Erythroblast (primary cell): ENCODE measurements around the gene HAUS3.

Experiments used
- DNase-seq, 2 experiments: peaks; one replicate each; lab custom pipeline; 2025; lab: John Stamatoyannopoulos, UW
- GATA1 ChIP-seq: IDR thresholded peaks from 2 replicates; pipeline ENCODE4 v1.6.1; 2011; ENCODE audit warnings: low read depth, mild to moderate bottlenecking, control low read depth, low read length, moderate library complexity
- POLR2A ChIP-seq: IDR thresholded peaks from 2 replicates; pipeline ENCODE4 v1.6.1; 2011; ENCODE audit warnings: mild to moderate bottlenecking, low read length

The HAUS3 gene

GRCh38 chr4:2271279-2272025 lies 29.5 kb upstream of the HAUS3 start:
- TF ChIP-seq GATA1 (no peak), POLR2A (no peak)
- DNase-seq = no peak

- no peak for DNase-seq
- TF ChIP-seq GATA1 (no peak), POLR2A (no peak)
Observed at GRCh38 chr4:2270341-2271165, 28.6 kb upstream of the HAUS3 start.

- no peak for DNase-seq
Observed at GRCh38 chr4:2269618-2270163, 27.8 kb upstream of the HAUS3 start.

GRCh38 chr4:2269206-2269531 lies 27.2 kb upstream of the HAUS3 start:
- no peak for DNase-seq
- TF ChIP-seq GATA1 (no peak), POLR2A (no peak)

More at GRCh38 chr4:2269618-2270163, 27.8 kb upstream of the HAUS3 start:
- TF ChIP-seq POLR2A = no peak
- no peak for TF ChIP-seq GATA1

GRCh38 chr4:2268357-2269205 lies 26.7 kb upstream of the HAUS3 start:
- DNase-seq = no peak
- TF ChIP-seq POLR2A = no peak
- TF ChIP-seq GATA1 = no peak

GRCh38 chr4:2267841-2268240 lies 25.9 kb upstream of the HAUS3 start:
- DNase-seq = no peak
- TF ChIP-seq POLR2A (no peak), GATA1 (no peak)

GRCh38 chr4:2267320-2267811 lies 25.4 kb upstream of the HAUS3 start:
- TF ChIP-seq GATA1 = no peak
- TF ChIP-seq POLR2A = no peak
- peak; percentile 88 to 94 for DNase-seq

GRCh38 chr4:2266821-2267220 lies 24.9 kb upstream of the HAUS3 start:
- TF ChIP-seq GATA1 = no peak
- no peak for TF ChIP-seq POLR2A
- DNase-seq = peak in 1 of 2 experiments; percentile 46

- TF ChIP-seq POLR2A = no peak
- TF ChIP-seq GATA1 = no peak
- peak; percentile 30 to 37 for DNase-seq
Observed at GRCh38 chr4:2266181-2266580, 24.3 kb upstream of the HAUS3 start.

- TF ChIP-seq GATA1 (no peak), POLR2A (no peak)
Observed at GRCh38 chr4:2265113-2266110, 23.5 kb upstream of the HAUS3 start.

GRCh38 chr4:2264481-2265041 lies 22.6 kb upstream of the HAUS3 start:
- TF ChIP-seq GATA1 = no peak

More at GRCh38 chr4:2265113-2266110, 23.5 kb upstream of the HAUS3 start:
- DNase-seq = no peak

GRCh38 chr4:2263926-2264321 lies 22.0 kb upstream of the HAUS3 start:
- TF ChIP-seq POLR2A = no peak
- TF ChIP-seq GATA1 = no peak
- DNase-seq = no peak

More at GRCh38 chr4:2264481-2265041, 22.6 kb upstream of the HAUS3 start:
- no peak for DNase-seq
